ENCODE measurements around the gene PCGF2.

PCGF2 gene

GRCh38 chr17:38730526-38731379 lies 17.4 kb downstream of the PCGF2 start (continued):
- TF ChIP-seq ZXDB (tag by site-specific recombination; IDR thresholded peaks at IDR 0.05) (peak; percentile 33; the same call in 1 of the 2 replicates), ZBTB7A (tag by site-specific recombination; IDR thresholded peaks at IDR 0.05; ENCODE audit: low read depth) (peak; percentile 39; the same call in 1 of the 2 replicates)

- Histone ChIP-seq H3K36me3 (ENCODE audit: control insufficient read depth in 2 of 2, insufficient read depth in 1 of 2, low read length in 2 of 2) (peaks cover 10 to 42% of the 10 kb centered on the region in 2 experiments), H3K4me1 (ENCODE audit: control insufficient read depth, insufficient read depth, low read length) (peaks cover 5% of the 10 kb centered on the region), H3K4me3 (ENCODE audit: low read depth, low read length) (peak within 1 kb of the TSS; percentile 67), H3K9me3 (ENCODE audit: control insufficient read depth, insufficient read depth, low read depth, low read length) (no peaks in the 10 kb centered on the region), H3K27ac (ENCODE audit: extremely low read depth, low read depth, low read length) (peak within 1 kb of the TSS; percentile 67)
- CTCF ChIA-PET = interaction anchor here (0.5 to 3.1 kb wide), 8 partner anchors 11 to 735 kb away, joined by 3 to 17 read pairs (median 4); no protein-coding TSS in a partner anchor
- POLR2A ChIA-PET = interaction anchor here (0.7 to 2.3 kb wide), 11 partner anchors 11 to 53 kb away, joined by 3 to 18 read pairs (median 6); partner anchors contain the start of genes MLLT6 and PSMB3
- TF ChIP-seq ZBTB44 (tag by site-specific recombination; IDR thresholded peaks at IDR 0.05) = 0 out of 2 replicates have a peak, but pooled peaks have one; percentile 28
- TF ChIP-seq CTCF (tag by site-specific recombination; IDR thresholded peaks at IDR 0.05) = 0 out of 2 replicates have a peak, but pooled peaks have one; percentile 24
- no peak for TF ChIP-seq ZSCAN4 (tag by site-specific recombination; IDR thresholded peaks at IDR 0.05)
- no peak for TF ChIP-seq KLF7 (tag by site-specific recombination; IDR thresholded peaks at IDR 0.05; ENCODE audit: borderline replicate concordance)
- TF ChIP-seq REST (tag by site-specific recombination; IDR thresholded peaks at IDR 0.05) = no peak
- no peak for TF ChIP-seq ZNF391 (tag by site-specific recombination; IDR thresholded peaks at IDR 0.05; ENCODE audit: borderline replicate concordance, low read depth)
- TF ChIP-seq ZNF776 (tag by site-specific recombination; IDR thresholded peaks at IDR 0.05; ENCODE audit: borderline replicate concordance) = no peak
- peak; percentile 66; the same call in 1 of the 2 replicates for TF ChIP-seq ZSCAN30 (tag by site-specific recombination; IDR thresholded peaks at IDR 0.05)
- no peak for TF ChIP-seq ZNF629 (tag by site-specific recombination; IDR thresholded peaks at IDR 0.05)
- no peak for TF ChIP-seq ZNF174 (tag by site-specific recombination; IDR thresholded peaks at IDR 0.05)
- TF ChIP-seq KLF10 (tag by site-specific recombination; IDR thresholded peaks at IDR 0.05) = no peak
- no peak for TF ChIP-seq ZNF157 (tag by site-specific recombination; IDR thresholded peaks at IDR 0.05)
- TF ChIP-seq ATF2 (tag by site-specific recombination; IDR thresholded peaks at IDR 0.05; ENCODE audit: low read depth) = no peak
- TF ChIP-seq ZNF677 (tag by site-specific recombination; IDR thresholded peaks at IDR 0.05) = 0 out of 2 replicates have a peak, but pooled peaks have one; percentile 32
- no peak for TF ChIP-seq ZBTB48 (tag by site-specific recombination; IDR thresholded peaks at IDR 0.05)
- peak; percentile 91 for TF ChIP-seq ZFP69B (tag by site-specific recombination; IDR thresholded peaks at IDR 0.05)
- TF ChIP-seq SP2 (tag by site-specific recombination; IDR thresholded peaks at IDR 0.05) = no peak
- TF ChIP-seq ZNF704 (tag by site-specific recombination; IDR thresholded peaks at IDR 0.05) = no peak
Measured at GRCh38 chr17:38729886-38730525, 18.1 kb downstream of the PCGF2 start, which contains the start of gene CISD3. TSS of gene CISD3 (plus strand) at chr17:38730341. CDS start at chr17:38730359, 18 bp downstream.
